A673 (cell line): ENCODE results near the gene DAPK1. TPM values are rescaled to one million over a fixed set of nuclear protein-coding genes. Genes with fewer than 3 reads are reported as not detected.

Experiments
- BruUV-seq: library from RNA; stranded (reverse); fragments of 400-500 nt; replicated peaks from 2 replicates; lab custom pipeline; 2021; lab: Mats Ljungman, UMichigan
- CTCF ChIA-PET: fragments of 300-600 bp; sonication (Branson Sonifier 250); formaldehyde crosslinking; loops from one replicate; lab custom pipeline; 2022; ENCODE audit warnings: antibody characterized with exemption; lab: Charles Lee
- POLR2A ChIA-PET: fragments of 300-600 bp; sonication (Branson Sonifier 250); formaldehyde crosslinking; loops from one replicate; lab custom pipeline; 2022; ENCODE audit warnings: antibody characterized with exemption; ENCODE audit not compliant: low non-redundant PET; lab: Charles Lee
- DNase-seq: peaks from one replicate; pipeline ENCODE4 v3.0.0-alpha.2; 2015; ENCODE audit warnings: low spot score
- H3K27ac ChIP-seq: fragments of 200-600 bp; sonication (generic); 2 replicates; pipeline ENCODE4 v1.5.1; 2016; ENCODE audit warnings: mixed run types, low read depth, mild to moderate bottlenecking, mixed read lengths, antibody characterized with exemption, low read length; ENCODE audit not compliant: poor library complexity, severe bottlenecking
- H3K27me3 ChIP-seq: fragments of 200-600 bp; sonication (generic); replicated peaks from 2 replicates; pipeline ENCODE4 v1.6.1; 2017; ENCODE audit warnings: mixed run types, low read depth, mild to moderate bottlenecking, mixed read lengths, antibody characterized with exemption, low read length; ENCODE audit not compliant: insufficient read depth, poor library complexity
- H3K36me3 ChIP-seq: fragments of 200-600 bp; sonication (generic); 2 replicates; pipeline ENCODE4 v1.6.1; 2016; ENCODE audit warnings: mixed run types, mild to moderate bottlenecking, mixed read lengths, antibody characterized with exemption, low read length; ENCODE audit not compliant: insufficient read depth, poor library complexity, severe bottlenecking
- H3K4me1 ChIP-seq: fragments of 200-600 bp; sonication (generic); 2 replicates; pipeline ENCODE4 v1.6.1; 2017; ENCODE audit warnings: mixed run types, mild to moderate bottlenecking, mixed read lengths, antibody characterized with exemption, low read length; ENCODE audit not compliant: insufficient read depth, poor library complexity, severe bottlenecking
- H3K4me3 ChIP-seq: fragments of 200-600 bp; sonication (generic); 2 replicates; pipeline ENCODE4 v1.5.1; 2016; ENCODE audit warnings: low read depth, mixed run types, mild to moderate bottlenecking, mixed read lengths, low read length; ENCODE audit not compliant: poor library complexity, severe bottlenecking
- H3K9me3 ChIP-seq: fragments of 200-600 bp; sonication (generic); 2 replicates; pipeline ENCODE4 v1.6.1; 2016; ENCODE audit warnings: mixed run types, low read depth, mild to moderate bottlenecking, mixed read lengths, antibody characterized with exemption, low read length; ENCODE audit not compliant: poor library complexity, severe bottlenecking
- EZH2 ChIP-seq: fragments of 200-600 bp; sonication (generic); IDR thresholded peaks from 2 replicates; pipeline ENCODE4 v1.6.1; 2017; ENCODE audit warnings: borderline replicate concordance, low read depth, mild to moderate bottlenecking, mixed read lengths, antibody characterized with exemption, low read length; ENCODE audit not compliant: poor library complexity, severe bottlenecking
- intact Hi-C: fragments of 100-400 bp; cut with micrococcal nuclease; formaldehyde crosslinking; loops from one replicate; pipeline ENCODE4 v1.10.0; 2022; ENCODE audit not compliant: unreplicated experiment
- total RNA-seq: library from RNA; stranded (reverse); gene quantifications from 2 replicates; pipeline ENCODE4 v1.2.3, GENCODE V29; 2021
- TF ChIP-seq, protein P1 (sequence below): fragments of 300-800, 200-600 bp; sonication (generic); conservative IDR thresholded peaks from 2 replicates; pipeline ENCODE4 v1.5.1; 2017; ENCODE audit warnings: low read depth, mild to moderate bottlenecking, antibody characterized with exemption, low read length, moderate library complexity, mixed read lengths

DAPK1 gene
- total RNA-seq, 1 experiment from 2014 or later = 380 TPM

DNA sequence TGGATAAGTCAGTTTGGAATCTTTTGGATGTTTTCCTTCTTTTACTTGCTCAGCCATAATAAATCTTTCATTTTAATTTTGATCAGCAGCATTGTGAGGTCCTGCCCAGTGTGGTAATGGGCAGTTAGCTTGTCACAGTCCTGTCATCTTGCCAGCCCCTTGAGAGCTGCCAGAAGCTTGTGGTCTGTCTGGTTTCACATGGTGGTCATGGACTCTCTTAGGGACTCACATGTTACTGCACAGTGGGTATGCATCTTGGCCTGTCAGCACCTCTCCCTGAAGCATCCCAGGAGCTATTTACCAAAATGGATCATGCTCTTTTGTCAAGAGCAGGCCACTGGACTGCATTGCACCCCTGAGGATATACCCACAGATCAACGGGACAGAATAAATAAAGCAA is 60.3 kb downstream of the DAPK1 start:
- BruUV-seq = no TSS peak
- ChIA-PET POLR2A (no interaction called here), CTCF (no interaction called here)
- Histone ChIP-seq H3K27ac (peak overlapping the region; percentile 29), H3K9me3 (no peaks in the 10 kb centered on the region), H3K4me1 (peaks cover 30% of the 10 kb centered on the region), H3K4me3 (no peak overlapping the region), H3K36me3 (peaks cover 53% of the 10 kb centered on the region), H3K27me3 (no peaks in the 10 kb centered on the region)
- intact Hi-C loops = no loop called here
- DNase-seq = no peak
- no peak for TF ChIP-seq EZH2
- TF ChIP-seq, protein P1, sequence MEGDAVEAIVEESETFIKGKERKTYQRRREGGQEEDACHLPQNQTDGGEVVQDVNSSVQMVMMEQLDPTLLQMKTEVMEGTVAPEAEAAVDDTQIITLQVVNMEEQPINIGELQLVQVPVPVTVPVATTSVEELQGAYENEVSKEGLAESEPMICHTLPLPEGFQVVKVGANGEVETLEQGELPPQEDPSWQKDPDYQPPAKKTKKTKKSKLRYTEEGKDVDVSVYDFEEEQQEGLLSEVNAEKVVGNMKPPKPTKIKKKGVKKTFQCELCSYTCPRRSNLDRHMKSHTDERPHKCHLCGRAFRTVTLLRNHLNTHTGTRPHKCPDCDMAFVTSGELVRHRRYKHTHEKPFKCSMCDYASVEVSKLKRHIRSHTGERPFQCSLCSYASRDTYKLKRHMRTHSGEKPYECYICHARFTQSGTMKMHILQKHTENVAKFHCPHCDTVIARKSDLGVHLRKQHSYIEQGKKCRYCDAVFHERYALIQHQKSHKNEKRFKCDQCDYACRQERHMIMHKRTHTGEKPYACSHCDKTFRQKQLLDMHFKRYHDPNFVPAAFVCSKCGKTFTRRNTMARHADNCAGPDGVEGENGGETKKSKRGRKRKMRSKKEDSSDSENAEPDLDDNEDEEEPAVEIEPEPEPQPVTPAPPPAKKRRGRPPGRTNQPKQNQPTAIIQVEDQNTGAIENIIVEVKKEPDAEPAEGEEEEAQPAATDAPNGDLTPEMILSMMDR = no peak

DNA sequence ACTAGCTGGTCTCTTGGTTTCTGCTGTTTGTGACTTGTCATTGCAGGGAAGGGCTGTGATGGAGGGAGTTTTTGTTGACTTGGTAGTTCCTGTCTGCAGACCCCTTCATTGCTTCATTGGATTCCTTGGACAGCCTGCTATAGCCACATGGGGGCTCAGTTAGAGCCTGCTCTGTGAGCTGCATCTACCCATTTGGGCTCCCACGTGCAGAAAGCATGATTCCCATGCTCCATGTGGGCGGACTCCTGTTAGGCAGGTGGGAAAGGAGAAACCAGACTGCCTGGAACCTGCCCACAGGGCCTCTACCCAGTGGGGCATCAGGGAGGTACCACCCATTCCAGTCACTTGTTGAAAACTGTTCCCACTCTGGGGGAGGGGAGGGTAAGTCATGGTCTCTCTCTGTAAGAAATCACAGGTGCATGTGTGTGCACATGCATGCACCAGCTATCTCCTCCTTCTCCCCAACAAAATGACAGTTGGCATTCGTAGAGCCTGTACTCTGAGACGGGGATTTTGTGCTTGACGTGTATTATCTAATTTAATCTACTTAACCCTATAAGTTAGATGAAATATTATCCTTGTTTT is 61.0 kb downstream of the DAPK1 start:
- no TSS peak for BruUV-seq
- intact Hi-C loops = no loop called here

DNA sequence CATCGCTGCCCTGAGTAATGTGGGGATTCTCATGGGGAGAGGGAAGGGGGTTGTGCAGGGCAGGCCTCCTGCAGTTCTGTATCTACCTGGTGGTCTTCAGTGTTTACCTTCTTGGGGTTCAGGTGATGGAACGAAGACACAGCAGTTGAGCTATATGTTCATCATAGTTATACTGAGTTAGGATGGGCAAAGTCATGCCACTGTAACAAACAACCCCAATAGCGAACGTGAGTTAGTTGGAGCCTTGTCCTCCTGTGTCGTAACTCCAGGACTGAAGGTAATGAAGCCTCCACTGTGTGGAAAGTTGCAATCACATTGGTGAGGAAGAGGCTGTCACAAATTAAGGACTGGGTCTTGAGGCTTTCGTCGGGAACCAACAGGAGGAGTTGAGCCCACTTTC is 64.4 kb downstream of the DAPK1 start:
- Histone ChIP-seq H3K4me3 (no peak overlapping the region), H3K27ac (no peak overlapping the region), H3K36me3 (peaks cover 49% of the 10 kb centered on the region), H3K4me1 (peaks cover 15% of the 10 kb centered on the region), H3K9me3 (no peaks in the 10 kb centered on the region), H3K27me3 (no peaks in the 10 kb centered on the region)
- DNase-seq = no peak
- intact Hi-C loops = no loop called here
- no peak for TF ChIP-seq EZH2
- TF ChIP-seq, protein P1 = no peak
- ChIA-PET POLR2A (no interaction called here), CTCF (no interaction called here)
- BruUV-seq = no TSS peak

More for the DNA sequence above, 61.0 kb downstream of the DAPK1 start:
- POLR2A ChIA-PET = no interaction called here
- no peak for DNase-seq
- no peak for TF ChIP-seq EZH2
- TF ChIP-seq, protein P1 = no peak
- CTCF ChIA-PET = no interaction called here
- no peak overlapping the region for H3K4me3 ChIP-seq
- H3K4me1 ChIP-seq = peaks cover 23% of the 10 kb centered on the region
- H3K27ac ChIP-seq = peak overlapping the region; percentile 29
- peaks cover 60% of the 10 kb centered on the region for H3K36me3 ChIP-seq
- H3K27me3 ChIP-seq = no peaks in the 10 kb centered on the region
- H3K9me3 ChIP-seq = no peaks in the 10 kb centered on the region
